Measurements from ENCODE around the gene SH3TC2.

- TF ChIP-seq POLR2AphosphoS5 (IDR thresholded peaks at IDR 0.05; ENCODE audit: low read depth, low read length) (no peak), SIN3A (IDR thresholded peaks at IDR 0.05; ENCODE audit: borderline replicate concordance, insufficient read depth, low read length) (no peak), TAF1 (IDR thresholded peaks at IDR 0.05; ENCODE audit: borderline replicate concordance, insufficient read depth, low read length) (no peak)
These were observed 25.0 kb downstream of the SH3TC2 start for GRCh38 chr5:149037817-149038216.

Data from PFSK-1 (cell line).